Lung (tissue), 12 donors: ENCODE results near the gene RGSL1. TPM values are rescaled to one million over a fixed set of nuclear protein-coding genes. Genes with fewer than 3 reads are reported as not detected.

Source experiments
- ATAC-seq: fragments of 200-7000 bp; cut with Tn5 transposase; one replicate; pipeline ENCODE4 v1.9.1; 2020; ENCODE audit warnings: moderate number of reproducible peaks; ENCODE audit not compliant: insufficient read depth, low FRiP score
- DNase-seq, 3 donors: peaks; one replicate each; pipeline ENCODE4 v3.0.0-alpha.2; 2013 to 2017
- H3K27ac ChIP-seq, 2 donors: one replicate each; pipeline ENCODE4 v1.5.1; 2013; ENCODE audit warnings: mild to moderate bottlenecking in 2 of 2, moderate library complexity in 2 of 2, control low read depth in 1 of 2, inconsistent platforms in 1 of 2, low read depth in 1 of 2, low read length in 1 of 2
- H3K27me3 ChIP-seq, 3 donors: one replicate each; pipeline ENCODE4 v1.5.1; 2013; ENCODE audit warnings: low read length in 2 of 3; ENCODE audit not compliant: control insufficient read depth in 3 of 3, insufficient read depth in 3 of 3
- H3K36me3 ChIP-seq, 4 donors: one replicate each; pipeline ENCODE4 v1.5.1; 2013; ENCODE audit warnings: low read length in 4 of 4, mild to moderate bottlenecking in 1 of 4, moderate library complexity in 1 of 4; ENCODE audit not compliant: control insufficient read depth in 4 of 4, insufficient read depth in 4 of 4
- H3K4me1 ChIP-seq, 5 donors: one replicate each; pipeline ENCODE4 v1.5.1; 2013; ENCODE audit warnings: low read length in 5 of 5, mild to moderate bottlenecking in 2 of 5, moderate library complexity in 1 of 5; ENCODE audit not compliant: control insufficient read depth in 5 of 5, insufficient read depth in 5 of 5
- H3K4me3 ChIP-seq: one replicate; pipeline ENCODE4 v1.5.1; 2013; ENCODE audit warnings: mild to moderate bottlenecking, control low read depth, moderate library complexity
- H3K9ac ChIP-seq, 2 donors: one replicate each; pipeline ENCODE4 v1.5.1; 2013; ENCODE audit warnings: low read length in 2 of 2, control low read depth in 1 of 2; ENCODE audit not compliant: insufficient read depth in 1 of 2
- H3K9me3 ChIP-seq, 4 donors: one replicate each; pipeline ENCODE4 v1.5.1; 2013; ENCODE audit warnings: low read length in 3 of 4, mild to moderate bottlenecking in 1 of 4, moderate library complexity in 1 of 4; ENCODE audit not compliant: control insufficient read depth in 4 of 4, insufficient read depth in 3 of 4
- WGBS, 2 donors: extraction: QIAGEN DNeasy Blood & Tissue Kit; methylation state at CpG; one replicate each; pipeline ENCODE4 v1.1.7; 2013; 5-methylcytosine and 5-hydroxymethylcytosine counted together
- polyA plus RNA-seq, 2 donors: library from polyadenylated mRNA; stranded (reverse); fragments of 200-250 nt; gene quantifications; one replicate each; pipeline ENCODE4 v1.2.1, GENCODE V29; 2013
- total RNA-seq, 2 donors: library from RNA; depleted of rRNA in 1 of 2; stranded (reverse); fragments of >200 nt in 1 of 2; gene quantifications; one replicate each; pipeline ENCODE4 v1.2.1, GENCODE V29; 2014 to 2021
- TF ChIP-seq, protein P1 (sequence below): IDR thresholded peaks from 2 replicates; pipeline ENCODE4 v1.5.1; 2012; ENCODE audit warnings: mild to moderate bottlenecking; ENCODE audit errors: control extremely low read depth, extremely low read depth
- donor health status: control.
- donor health status: control.
- donor health status: Bipolar disorder and iron deficiency.
- donor health status: healthy.
- donor health status: DM: yes; HTN: yes; CAD: no.

The RGSL1 gene
- total and polyA plus RNA-seq, 4 donors = 0.13 TPM; not detected in 3

- peaks cover 0 to 10% (median 0%) of the 10 kb centered on the region in 5 donors for H3K4me1 ChIP-seq
- H3K27me3 ChIP-seq = no peaks in the 10 kb centered on the region
- peaks cover 0 to 3% (median 0%) of the 10 kb centered on the region in 4 donors for H3K9me3 ChIP-seq
- H3K4me3 ChIP-seq = no peak overlapping the region
- ATAC-seq = no peak
- 65 to 67% methylated on average over 1 of the region's 1 CpG for WGBS, 2 donors
- TF ChIP-seq, protein P1, sequence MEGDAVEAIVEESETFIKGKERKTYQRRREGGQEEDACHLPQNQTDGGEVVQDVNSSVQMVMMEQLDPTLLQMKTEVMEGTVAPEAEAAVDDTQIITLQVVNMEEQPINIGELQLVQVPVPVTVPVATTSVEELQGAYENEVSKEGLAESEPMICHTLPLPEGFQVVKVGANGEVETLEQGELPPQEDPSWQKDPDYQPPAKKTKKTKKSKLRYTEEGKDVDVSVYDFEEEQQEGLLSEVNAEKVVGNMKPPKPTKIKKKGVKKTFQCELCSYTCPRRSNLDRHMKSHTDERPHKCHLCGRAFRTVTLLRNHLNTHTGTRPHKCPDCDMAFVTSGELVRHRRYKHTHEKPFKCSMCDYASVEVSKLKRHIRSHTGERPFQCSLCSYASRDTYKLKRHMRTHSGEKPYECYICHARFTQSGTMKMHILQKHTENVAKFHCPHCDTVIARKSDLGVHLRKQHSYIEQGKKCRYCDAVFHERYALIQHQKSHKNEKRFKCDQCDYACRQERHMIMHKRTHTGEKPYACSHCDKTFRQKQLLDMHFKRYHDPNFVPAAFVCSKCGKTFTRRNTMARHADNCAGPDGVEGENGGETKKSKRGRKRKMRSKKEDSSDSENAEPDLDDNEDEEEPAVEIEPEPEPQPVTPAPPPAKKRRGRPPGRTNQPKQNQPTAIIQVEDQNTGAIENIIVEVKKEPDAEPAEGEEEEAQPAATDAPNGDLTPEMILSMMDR = no peak
- DNase-seq = no peak
- H3K36me3 ChIP-seq = no peaks in the 10 kb centered on the region
- no peak overlapping the region for H3K9ac ChIP-seq
- no peak overlapping the region for H3K27ac ChIP-seq
Measured at GRCh38 chr1:182406012-182406411, 43.9 kb upstream of the RGSL1 start.

DNA sequence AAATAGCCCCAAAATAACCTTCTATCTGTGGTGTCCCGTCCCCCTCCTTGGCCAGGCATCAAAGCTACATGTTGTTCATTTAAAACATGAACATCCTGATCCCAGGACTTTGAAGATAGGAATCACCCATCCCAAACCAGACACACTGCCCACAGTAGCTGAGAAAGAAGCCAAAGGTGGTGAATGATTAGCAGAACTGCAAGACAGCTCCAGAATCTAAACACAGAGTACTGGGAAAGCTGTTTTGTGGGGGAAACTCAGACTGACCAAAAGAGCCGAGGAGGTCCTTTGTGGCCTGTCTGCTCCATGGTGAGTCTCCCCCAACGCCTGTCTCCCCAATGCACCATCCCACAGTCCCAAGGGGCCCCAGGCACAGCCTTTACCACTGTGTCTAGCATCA is 42.2 kb upstream of the RGSL1 start:
- H3K36me3 ChIP-seq = no peaks in the 10 kb centered on the region
- WGBS, 2 donors = 64 to 67% methylated on average over 3 of the region's 3 CpGs
- H3K4me1 ChIP-seq = peaks cover 0 to 10% (median 0%) of the 10 kb centered on the region in 5 donors
- H3K4me3 ChIP-seq = no peak overlapping the region
- H3K9ac ChIP-seq = no peak overlapping the region
- ATAC-seq = no peak
- no peaks in the 10 kb centered on the region for H3K27me3 ChIP-seq
- H3K9me3 ChIP-seq = peaks cover 0 to 3% (median 0%) of the 10 kb centered on the region in 4 donors
- TF ChIP-seq, protein P1 = no peak
- no peak overlapping the region for H3K27ac ChIP-seq
- no peak for DNase-seq

GRCh38 chr1:182408435-182409075 is 41.4 kb upstream of the RGSL1 start:
- no peak overlapping the region for H3K9ac ChIP-seq
- 65 to 75% methylated on average over 3 of the region's 3 CpGs for WGBS, 2 donors
- H3K36me3 ChIP-seq = no peaks in the 10 kb centered on the region
- H3K4me3 ChIP-seq = no peak overlapping the region
- TF ChIP-seq, protein P1 = no peak
- DNase-seq (peak; percentile 15 to 57 (median 45)), ATAC-seq (peak; percentile 6)
- peaks cover 0 to 3% (median 0%) of the 10 kb centered on the region in 4 donors for H3K9me3 ChIP-seq
- no peaks in the 10 kb centered on the region for H3K27me3 ChIP-seq
- peaks cover 0 to 10% (median 0%) of the 10 kb centered on the region in 5 donors for H3K4me1 ChIP-seq
- H3K27ac ChIP-seq = no peak overlapping the region

- Histone ChIP-seq H3K27ac (no peak overlapping the region), H3K36me3 (no peaks in the 10 kb centered on the region), H3K9me3 (peaks cover 0 to 3% (median 0%) of the 10 kb centered on the region in 4 donors), H3K4me1 (peaks cover 0 to 10% (median 0%) of the 10 kb centered on the region in 5 donors), H3K9ac (no peak overlapping the region), H3K4me3 (no peak overlapping the region), H3K27me3 (no peaks in the 10 kb centered on the region)
- TF ChIP-seq, protein P1 = no peak
- DNase-seq (no peak), ATAC-seq (no peak)
- 74 to 78% methylated on average over 4 of the region's 4 CpGs for WGBS, 2 donors
Measured at GRCh38 chr1:182410138-182410537, 39.8 kb upstream of the RGSL1 start.
